H1 (cell line): ENCODE results near the gene CRHR2. TPM values are rescaled to one million over a fixed set of nuclear protein-coding genes. Genes with fewer than 3 reads are reported as not detected.

Source experiments
- CTCF ChIA-PET: fragments of 300-600 bp; sonication (Branson Sonifier 250); formaldehyde crosslinking; loops from one replicate; lab custom pipeline; 2021; ENCODE audit not compliant: partially characterized antibody; lab: Charles Lee
- POLR2A ChIA-PET: fragments of 300-600 bp; sonication (Branson Sonifier 250); formaldehyde crosslinking; loops from one replicate; lab custom pipeline; 2021; ENCODE audit warnings: inconsistent platforms; ENCODE audit not compliant: partially characterized antibody; lab: Charles Lee
- DNase-seq, 2 experiments: peaks; one replicate each; pipeline versions ENCODE4 v3.0.0 to v3.0.0-alpha.2; 2010 to 2022; ENCODE audit warnings: low spot score in 2 of 2, low read depth in 1 of 2, mixed read lengths in 1 of 2
- FAIRE-seq: peaks from 2 replicates; lab custom pipeline; 2011; peaks lifted over from hg19 to GRCh38; lab: Jason Lieb, UNC
- H2AFZ ChIP-seq: 2 replicates; pipeline ENCODE4 v1.8.1; 2012; ENCODE audit warnings: low read length, inconsistent platforms
- H2AK5ac ChIP-seq: 2 replicates; pipeline ENCODE4 v1.6.1; 2013; ENCODE audit warnings: low read depth, low read length
- H2BK120ac ChIP-seq: replicated peaks from 2 replicates; pipeline ENCODE3; 2013; ENCODE audit warnings: low read depth, low read length, inconsistent platforms
- H2BK12ac ChIP-seq: 2 replicates; pipeline ENCODE4 v1.6.1; 2013; ENCODE audit warnings: low read depth, low read length
- H2BK15ac ChIP-seq: 2 replicates; pipeline ENCODE4 v1.6.1; 2013; ENCODE audit warnings: low read length
- H2BK20ac ChIP-seq: 2 replicates; pipeline ENCODE4 v1.6.1; 2013; ENCODE audit warnings: low read length
- H2BK5ac ChIP-seq: 2 replicates; pipeline ENCODE4 v1.6.1; 2013; ENCODE audit warnings: low read depth, low read length
- H3K14ac ChIP-seq: 2 replicates; pipeline ENCODE4 v1.6.1; 2013; ENCODE audit warnings: inconsistent platforms; ENCODE audit not compliant: insufficient read length
- H3K18ac ChIP-seq: 2 replicates; pipeline ENCODE4 v1.6.1; 2013; ENCODE audit warnings: low read length; ENCODE audit errors: extremely low read depth
- H3K23ac ChIP-seq: 2 replicates; pipeline ENCODE4 v1.6.1; 2013; ENCODE audit warnings: inconsistent platforms; ENCODE audit not compliant: insufficient read length
- H3K23me2 ChIP-seq: 2 replicates; pipeline ENCODE4 v1.6.1; 2013; ENCODE audit warnings: low read depth, low read length
- H3K27ac ChIP-seq: 2 replicates; pipeline ENCODE4 v1.6.1; 2011; ENCODE audit warnings: low read depth, low read length, inconsistent platforms
- H3K27me3 ChIP-seq, 4 experiments: replicated peaks in 1 of 4; 1 replicate in 1 of 4; 2 replicates in 3 of 4; pipeline versions ENCODE4 v1.6.1 to v1.8.1; 2011 to 2013; ENCODE audit warnings: low read length in 3 of 4, mild to moderate bottlenecking in 3 of 4, inconsistent platforms in 2 of 4, mixed read lengths in 2 of 4, moderate library complexity in 1 of 4; ENCODE audit not compliant: control insufficient read depth in 3 of 4, insufficient read depth in 3 of 4; ENCODE audit errors: extremely low read depth in 1 of 4
- H3K36me3 ChIP-seq, 4 experiments: 2 replicates each; pipeline versions ENCODE4 v1.6.1 to v1.8.1; 2011 to 2013; ENCODE audit warnings: mild to moderate bottlenecking in 4 of 4, low read length in 3 of 4, moderate library complexity in 2 of 4, control low read depth in 1 of 4, inconsistent platforms in 1 of 4; ENCODE audit not compliant: insufficient read depth in 4 of 4, control insufficient read depth in 2 of 4
- H3K4ac ChIP-seq: replicated peaks from 2 replicates; pipeline ENCODE3; 2013; ENCODE audit warnings: low read length, low read depth, mixed read lengths, inconsistent platforms; ENCODE audit not compliant: insufficient read length
- H3K4me1 ChIP-seq, 4 experiments: replicated peaks in 1 of 4; 1 replicate in 1 of 4; 2 replicates in 3 of 4; pipeline versions ENCODE4 v1.6.1 to v1.8.1; 2011 to 2013; ENCODE audit warnings: low read length in 3 of 4, inconsistent platforms in 2 of 4, mixed read lengths in 1 of 4; ENCODE audit not compliant: insufficient read depth in 4 of 4, control insufficient read depth in 3 of 4
- H3K4me2 ChIP-seq, 2 experiments: 2 replicates each; pipeline versions ENCODE4 v1.6.1 to v1.8.1; 2011 to 2013; ENCODE audit warnings: low read depth in 2 of 2, low read length in 2 of 2, control low read depth in 1 of 2, inconsistent platforms in 1 of 2, mild to moderate bottlenecking in 1 of 2; ENCODE audit not compliant: insufficient read depth in 1 of 2
- H3K4me3 ChIP-seq, 4 experiments: fragments of 200-600, 300-600 bp in 1 of 4; sonication (generic), shearing (Covaris generic), sonication (Bioruptor Twin) in 1 of 4; 2 replicates each; pipeline versions ENCODE4 v1.5.1 to v1.8.1; 2011 to 2016; ENCODE audit warnings: low read length in 4 of 4, low read depth in 3 of 4, control low read depth in 2 of 4, inconsistent platforms in 2 of 4, mild to moderate bottlenecking in 2 of 4, mixed read lengths in 1 of 4, moderate library complexity in 1 of 4; ENCODE audit not compliant: insufficient read depth in 2 of 4; ENCODE audit errors: extremely low read depth in 1 of 4
- H3K56ac ChIP-seq: replicated peaks from 2 replicates; pipeline ENCODE3; 2013; ENCODE audit warnings: low read depth, mild to moderate bottlenecking, mixed read lengths, low read length, inconsistent platforms; ENCODE audit not compliant: insufficient read length
- H3K79me1 ChIP-seq: 2 replicates; pipeline ENCODE4 v1.6.1; 2013; ENCODE audit warnings: low read depth, low read length, control low read depth
- H3K79me2 ChIP-seq, 2 experiments: 2 replicates each; pipeline versions ENCODE4 v1.6.1 to v1.8.1; 2012 to 2013; ENCODE audit warnings: low read length in 2 of 2, mild to moderate bottlenecking in 2 of 2, inconsistent platforms in 1 of 2; ENCODE audit not compliant: insufficient read depth in 2 of 2, control insufficient read depth in 1 of 2
- H3K9ac ChIP-seq, 4 experiments: replicated peaks in 1 of 4; 1 replicate in 1 of 4; 2 replicates in 3 of 4; pipeline versions ENCODE4 v1.6.1 to v1.8.1; 2011 to 2013; ENCODE audit warnings: low read depth in 3 of 4, low read length in 3 of 4, control low read depth in 2 of 4, mild to moderate bottlenecking in 2 of 4, moderate library complexity in 2 of 4, inconsistent platforms in 1 of 4; ENCODE audit errors: extremely low read depth in 1 of 4
- H3K9me3 ChIP-seq, 2 experiments: 2 replicates each; pipeline versions ENCODE4 v1.6.1 to v1.8.1; 2012 to 2013; ENCODE audit warnings: mild to moderate bottlenecking in 2 of 2, moderate library complexity in 2 of 2, control low read depth in 1 of 2, inconsistent platforms in 1 of 2, low read depth in 1 of 2, low read length in 1 of 2, mixed read lengths in 1 of 2; ENCODE audit not compliant: insufficient read depth in 2 of 2
- H4K20me1 ChIP-seq, 2 experiments: replicated peaks in 1 of 2; 2 replicates each; pipeline versions ENCODE3 to v1.8.1; 2011 to 2013; ENCODE audit warnings: inconsistent platforms in 2 of 2, low read length in 2 of 2, mild to moderate bottlenecking in 1 of 2; ENCODE audit not compliant: insufficient read depth in 2 of 2, control insufficient read depth in 1 of 2
- H4K5ac ChIP-seq: 2 replicates; pipeline ENCODE4 v1.6.1; 2013; ENCODE audit warnings: low read length, low read depth, mixed read lengths, inconsistent platforms; ENCODE audit not compliant: insufficient read length
- H4K8ac ChIP-seq: 2 replicates; pipeline ENCODE4 v1.8.0; 2013; ENCODE audit warnings: mild to moderate bottlenecking, moderate library complexity, low read length, inconsistent platforms; ENCODE audit not compliant: insufficient read depth; ENCODE audit errors: extremely low read depth
- H4K91ac ChIP-seq: replicated peaks from 2 replicates; pipeline ENCODE3; 2013; ENCODE audit warnings: low read length, mixed read lengths, inconsistent platforms; ENCODE audit not compliant: insufficient read length
- BRCA1 ChIP-seq: IDR thresholded peaks from 2 replicates; pipeline ENCODE4 v1.6.1; 2012; ENCODE audit warnings: low read depth, low read length, improper control_type of control experiment
- CBX8 ChIP-seq: fragments of 300-800, 300-1000 bp; sonication (generic); IDR thresholded peaks from 2 replicates; pipeline ENCODE4 v1.7.1; 2016; ENCODE audit warnings: low read depth, low read length, borderline replicate concordance
- EP300 ChIP-seq, 2 experiments: IDR thresholded peaks; 1 replicate in 1 of 2; 2 replicates in 1 of 2; pipeline ENCODE4 v1.6.1; 2011 to 2012; ENCODE audit warnings: low read depth in 2 of 2, low read length in 2 of 2, mild to moderate bottlenecking in 2 of 2, borderline replicate concordance in 1 of 2, inconsistent platforms in 1 of 2, moderate library complexity in 1 of 2
- FOSL1 ChIP-seq: IDR thresholded peaks from 2 replicates; pipeline ENCODE4 v1.6.1; 2011; ENCODE audit warnings: mild to moderate bottlenecking, low read depth, low read length, moderate library complexity; ENCODE audit not compliant: insufficient read depth
- RAD21 ChIP-seq, 2 experiments: IDR thresholded peaks in 1 of 2; conservative IDR thresholded peaks in 1 of 2; 2 replicates each; pipeline ENCODE4 v1.6.1; 2011; ENCODE audit warnings: low read depth in 2 of 2, low read length in 2 of 2, improper control_type of control experiment in 1 of 2, inconsistent platforms in 1 of 2, mild to moderate bottlenecking in 1 of 2, moderate library complexity in 1 of 2
- SIN3A ChIP-seq, 2 experiments: IDR thresholded peaks in 1 of 2; conservative IDR thresholded peaks in 1 of 2; 2 replicates each; pipeline ENCODE4 v1.6.1; 2011 to 2012; ENCODE audit warnings: low read length in 2 of 2, improper control_type of control experiment in 1 of 2, low read depth in 1 of 2, mild to moderate bottlenecking in 1 of 2
- SUZ12 ChIP-seq: fragments of 200-600 bp; sonication (generic); IDR thresholded peaks from 2 replicates; pipeline ENCODE4 v1.6.1; 2012; ENCODE audit warnings: mild to moderate bottlenecking, inconsistent platforms, low read length, moderate library complexity, mixed read lengths
- TBP ChIP-seq: IDR thresholded peaks from 2 replicates; pipeline ENCODE4 v1.6.1; 2011; ENCODE audit warnings: low read depth, low read length, improper control_type of control experiment
- TEAD4 ChIP-seq: IDR thresholded peaks from 2 replicates; pipeline ENCODE4 v1.6.1; 2012; ENCODE audit warnings: low read depth, low read length, inconsistent platforms, mixed read lengths
- WGBS, 2 experiments: shearing (Covaris generic) in 1 of 2; methylation state at CpG; one replicate each; pipeline versions ENCODE4 v1.1.6 to v1.1.7; 2013 to 2015; ENCODE audit warnings: low lambda C conversion rate in 2 of 2, mixed read lengths in 2 of 2, inconsistent platforms in 1 of 2, low coverage in 1 of 2, missing lambda C conversion rate in 1 of 2; ENCODE audit not compliant: insufficient replicate concordance in 2 of 2, insufficient coverage in 1 of 2, insufficient read length in 1 of 2; ENCODE audit errors: extremely low coverage in 1 of 2, missing lambda C conversion rate in 1 of 2; 5-methylcytosine and 5-hydroxymethylcytosine counted together
- polyA plus RNA-seq, 7 experiments: library from polyadenylated mRNA; depleted of rRNA in 3 of 7; stranded (reverse) in 5 of 7; unstranded in 2 of 7; fragments of >200 nt in 5 of 7; fragments of 200-250 nt in 2 of 7; gene quantifications; 1 replicate in 5 of 7; 2 replicates in 1 of 7; 4 replicates in 1 of 7; pipeline versions ENCODE4 v1.2.1 to v1.2.3, GENCODE V29; 2011 to 2013; ENCODE audit warnings: missing spikeins in 2 of 7, mixed read lengths in 2 of 7
- total RNA-seq: library from RNA; stranded (reverse); fragmentation: NEBNext Ultra II Directional; extraction: Animal tissue kit (Norgen Biotek cat#: 25700); gene quantifications from 2 replicates; pipeline ENCODE4 v1.2.1, GENCODE V29; 2021
- TF ChIP-seq, protein P1 (sequence below): IDR thresholded peaks from 2 replicates; pipeline ENCODE4 v1.6.1; 2012; ENCODE audit warnings: low read length, inconsistent platforms

Gene CRHR2
- total and polyA plus RNA-seq, 2 of the 8 experiments (the other 6 are each of a cell fraction or from before 2014, with no cell fraction given): 0.37 to 1.3 TPM

DNA sequence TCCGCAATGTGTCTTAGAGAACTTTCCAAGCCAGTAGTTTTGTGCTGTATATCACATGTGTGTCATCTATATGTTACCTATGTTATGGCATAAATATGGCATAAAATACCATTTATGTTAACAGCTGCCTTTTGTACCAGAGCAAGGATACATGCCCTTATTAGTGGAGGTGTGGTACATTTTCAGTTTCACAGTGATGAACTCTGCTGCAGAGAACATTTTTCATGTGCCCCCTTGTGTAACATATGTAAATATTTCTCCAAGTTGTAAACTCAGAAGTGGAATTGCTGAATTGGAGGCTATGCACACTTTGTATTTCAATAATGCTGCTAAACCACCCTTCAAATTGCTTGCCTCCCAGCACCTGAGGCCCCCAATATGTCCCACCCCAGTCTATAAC lies 31.9 kb upstream of the CRHR2 start:
- no peak overlapping the region for H2BK20ac ChIP-seq
- no peaks in the 10 kb centered on the region for H3K79me1 ChIP-seq
- no peak overlapping the region for H3K14ac ChIP-seq
- H3K18ac ChIP-seq: no peak overlapping the region
- H3K9ac ChIP-seq: no peak overlapping the region
- H3K36me3 ChIP-seq: no peaks in the 10 kb centered on the region
- no peak overlapping the region for H2BK5ac ChIP-seq
- H2AFZ ChIP-seq: no peak overlapping the region
- H3K4me2 ChIP-seq: no peak overlapping the region
- no peak overlapping the region for H2AK5ac ChIP-seq
- no peaks in the 10 kb centered on the region for H4K20me1 ChIP-seq
- H2BK12ac ChIP-seq: no peak overlapping the region
- H3K23me2 ChIP-seq: no peaks in the 10 kb centered on the region; the same call in 1 of the 2 replicates
- no peak overlapping the region for H4K5ac ChIP-seq
- no peak overlapping the region for H2BK15ac ChIP-seq
- no peaks in the 10 kb centered on the region for H3K27me3 ChIP-seq
- FAIRE-seq: no peak
- H4K91ac ChIP-seq: no peak overlapping the region
- H3K56ac ChIP-seq: no peak overlapping the region
- H3K79me2 ChIP-seq: no peaks in the 10 kb centered on the region
- H3K23ac ChIP-seq: no peak overlapping the region
- no peak overlapping the region for H3K27ac ChIP-seq
- peaks cover 6 to 11% of the 10 kb centered on the region in 2 experiments; a peak in 3 of 4 replicates for H3K9me3 ChIP-seq
- no peaks in the 10 kb centered on the region; a peak in 2 of 7 replicates for H3K4me1 ChIP-seq
- 85% methylated on average over 1 of the region's 1 CpG; no CpG with 5 or more reads in 1 of the 2 experiments for WGBS, 2 experiments
- POLR2A ChIA-PET: no interaction called here
- H4K8ac ChIP-seq: no peak overlapping the region
- TF ChIP-seq, protein P1, sequence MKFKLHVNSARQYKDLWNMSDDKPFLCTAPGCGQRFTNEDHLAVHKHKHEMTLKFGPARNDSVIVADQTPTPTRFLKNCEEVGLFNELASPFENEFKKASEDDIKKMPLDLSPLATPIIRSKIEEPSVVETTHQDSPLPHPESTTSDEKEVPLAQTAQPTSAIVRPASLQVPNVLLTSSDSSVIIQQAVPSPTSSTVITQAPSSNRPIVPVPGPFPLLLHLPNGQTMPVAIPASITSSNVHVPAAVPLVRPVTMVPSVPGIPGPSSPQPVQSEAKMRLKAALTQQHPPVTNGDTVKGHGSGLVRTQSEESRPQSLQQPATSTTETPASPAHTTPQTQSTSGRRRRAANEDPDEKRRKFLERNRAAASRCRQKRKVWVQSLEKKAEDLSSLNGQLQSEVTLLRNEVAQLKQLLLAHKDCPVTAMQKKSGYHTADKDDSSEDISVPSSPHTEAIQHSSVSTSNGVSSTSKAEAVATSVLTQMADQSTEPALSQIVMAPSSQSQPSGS: no peak
- TF ChIP-seq TBP (no peak), BRCA1 (no peak), CBX8 (no peak), TEAD4 (no peak), SUZ12 (no peak), FOSL1 (no peak), RAD21 (IDR thresholded peaks at IDR 0.05 in 1 of 2, conservative IDR thresholded peaks at IDR 0.05 in 1 of 2; ENCODE audit: low read depth in 2 of 2, low read length in 2 of 2) (no peak), EP300 (IDR thresholded peaks at IDR 0.05; ENCODE audit: borderline replicate concordance in 1 of 2, low read depth in 2 of 2, low read length in 2 of 2) (no peak), SIN3A (conservative IDR thresholded peaks at IDR 0.05 in 1 of 2, IDR thresholded peaks at IDR 0.05 in 1 of 2; ENCODE audit: low read depth in 1 of 2, low read length in 2 of 2) (no peak)
- TF ChIP-seq, all 59 proteins: peak for 0
- CTCF ChIA-PET: interaction anchor here (1.2 kb wide), 1 partner anchor 26 kb away, joined by 5 read pairs; no protein-coding TSS in a partner anchor
- H3K4me3 ChIP-seq: no peak overlapping the region
- no peak overlapping the region for H2BK120ac ChIP-seq
- no peak for DNase-seq
- no peak overlapping the region for H3K4ac ChIP-seq
